MM.1S (cell line): ENCODE data around the gene ARHGAP28.

Source experiments
- DNase-seq: peaks from one replicate; pipeline ENCODE4 v3.0.0-alpha.2; 2015
- H2AFZ ChIP-seq: fragments of 300-600 bp; sonication (generic); 2 replicates; pipeline ENCODE4 v1.6.0; 2016; ENCODE audit warnings: antibody characterized with exemption, low read length
- H3F3A ChIP-seq: fragments of 300-600 bp; sonication (generic); 2 replicates; pipeline ENCODE4 v1.6.1; 2016; ENCODE audit warnings: mild to moderate bottlenecking, antibody characterized with exemption, low read length, moderate library complexity, mixed read lengths; ENCODE audit not compliant: insufficient read depth
- H3K27ac ChIP-seq: fragments of 300-600 bp; sonication (generic); 2 replicates; pipeline ENCODE4 v1.5.1; 2016; ENCODE audit warnings: mild to moderate bottlenecking, low read length
- H3K27me3 ChIP-seq: fragments of 300-600 bp; sonication (generic); replicated peaks from 2 replicates; pipeline ENCODE4 v1.6.0; 2016; ENCODE audit warnings: low read length; ENCODE audit not compliant: insufficient read depth
- H3K36me3 ChIP-seq: fragments of 300-600 bp; sonication (generic); replicated peaks from 2 replicates; pipeline ENCODE4 v1.6.1; 2016; ENCODE audit warnings: mild to moderate bottlenecking, low read length, mixed read lengths; ENCODE audit not compliant: insufficient read depth
- H3K4me1 ChIP-seq: fragments of 300-600 bp; sonication (generic); 2 replicates; pipeline ENCODE4 v1.6.1; 2016; ENCODE audit warnings: low read length, mixed read lengths
- H3K4me2 ChIP-seq: fragments of 300-600 bp; sonication (generic); 2 replicates; pipeline ENCODE4 v1.6.0; 2016; ENCODE audit warnings: low read depth, low read length
- H3K4me3 ChIP-seq: fragments of 300-600 bp; sonication (generic); 2 replicates; pipeline ENCODE4 v1.5.1; 2016; ENCODE audit warnings: low read length, mixed read lengths
- H3K79me2 ChIP-seq: fragments of 300-600 bp; sonication (generic); 2 replicates; pipeline ENCODE4 v1.6.1; 2016; ENCODE audit warnings: mixed run types, low read length, mixed read lengths
- H3K9ac ChIP-seq: fragments of 300-600 bp; sonication (generic); 2 replicates; pipeline ENCODE4 v1.6.1; 2016; ENCODE audit warnings: low read length, mixed read lengths
- H3K9me2 ChIP-seq: fragments of 300-600 bp; sonication (generic); replicated peaks from 2 replicates; pipeline ENCODE4 v1.6.1; 2016; ENCODE audit warnings: mild to moderate bottlenecking, low read length, mixed read lengths; ENCODE audit not compliant: insufficient read depth
- H3K9me3 ChIP-seq: fragments of 300-600 bp; sonication (generic); replicated peaks from 2 replicates; pipeline ENCODE4 v1.6.1; 2016; ENCODE audit warnings: mild to moderate bottlenecking, low read length, mixed read lengths; ENCODE audit not compliant: insufficient read depth
- H4K20me1 ChIP-seq: fragments of 300-600 bp; sonication (generic); 2 replicates; pipeline ENCODE4 v1.6.1; 2016; ENCODE audit warnings: mild to moderate bottlenecking, low read length, moderate library complexity, mixed read lengths; ENCODE audit not compliant: insufficient read depth
- CTCF ChIP-seq: fragments of 300-600 bp; sonication (generic); IDR thresholded peaks from 2 replicates; pipeline ENCODE4 v1.5.1; 2016; ENCODE audit warnings: antibody characterized with exemption, low read length, mixed read lengths
- EZH2 ChIP-seq: fragments of 300-600 bp; sonication (generic); optimal IDR thresholded peaks from 2 replicates; pipeline ENCODE3; 2017; ENCODE audit warnings: low read depth, mild to moderate bottlenecking, antibody characterized with exemption, low read length, mixed read lengths
- EZH2phosphoT487 ChIP-seq: fragments of 300-600 bp; sonication (generic); IDR thresholded peaks from 2 replicates; pipeline ENCODE4 v1.6.1; 2018; ENCODE audit warnings: antibody characterized with exemption, low read length

The ARHGAP28 gene

GRCh38 chr18:6807515-6808257 lies 78.2 kb downstream of the ARHGAP28 start:
- Histone ChIP-seq H3K79me2 (no peaks in the 10 kb centered on the region), H3K9me2 (no peaks in the 10 kb centered on the region), H4K20me1 (no peaks in the 10 kb centered on the region), H3K9ac (no peak overlapping the region), H3K4me2 (no peak overlapping the region), H3K9me3 (no peaks in the 10 kb centered on the region), H3F3A (no peaks in the 10 kb centered on the region), H3K4me1 (no peaks in the 10 kb centered on the region), H3K36me3 (no peaks in the 10 kb centered on the region), H2AFZ (no peak overlapping the region), H3K4me3 (no peak overlapping the region), H3K27me3 (no peaks in the 10 kb centered on the region), H3K27ac (no peak overlapping the region)
- DNase-seq, result no peak
- TF ChIP-seq EZH2phosphoT487 (no peak), EZH2 (no peak)

- H3K79me2 ChIP-seq, result no peaks in the 10 kb centered on the region
- no peak overlapping the region for H3K4me2 ChIP-seq
- TF ChIP-seq CTCF, result no peak
- no peak for TF ChIP-seq EZH2
- TF ChIP-seq EZH2phosphoT487, result no peak
Measured at GRCh38 chr18:6810191-6810590, 80.7 kb downstream of the ARHGAP28 start.

GRCh38 chr18:6811816-6812215 lies 82.3 kb downstream of the ARHGAP28 start:
- H3K79me2 ChIP-seq, result no peaks in the 10 kb centered on the region
- H3K9me3 ChIP-seq, result no peaks in the 10 kb centered on the region
- no peak for DNase-seq
- no peak overlapping the region for H3K9ac ChIP-seq
- H3K27me3 ChIP-seq, result no peaks in the 10 kb centered on the region
- H3K9me2 ChIP-seq, result no peaks in the 10 kb centered on the region
- H3F3A ChIP-seq, result no peaks in the 10 kb centered on the region
- H3K27ac ChIP-seq, result no peak overlapping the region
- H3K4me1 ChIP-seq, result no peaks in the 10 kb centered on the region
- no peaks in the 10 kb centered on the region for H3K36me3 ChIP-seq
- H2AFZ ChIP-seq, result no peak overlapping the region
- H3K4me3 ChIP-seq, result no peak overlapping the region
- no peak overlapping the region for H3K4me2 ChIP-seq
- TF ChIP-seq EZH2phosphoT487 (no peak), CTCF (no peak), EZH2 (no peak)
- no peaks in the 10 kb centered on the region for H4K20me1 ChIP-seq

More at GRCh38 chr18:6810191-6810590, 80.7 kb downstream of the ARHGAP28 start:
- DNase-seq, result no peak
- Histone ChIP-seq H2AFZ (no peak overlapping the region), H3K4me3 (no peak overlapping the region), H3K9me2 (no peaks in the 10 kb centered on the region), H3K9me3 (no peaks in the 10 kb centered on the region), H3K9ac (no peak overlapping the region), H3K27me3 (no peaks in the 10 kb centered on the region), H4K20me1 (no peaks in the 10 kb centered on the region), H3K36me3 (no peaks in the 10 kb centered on the region), H3K27ac (no peak overlapping the region), H3F3A (no peaks in the 10 kb centered on the region), H3K4me1 (no peaks in the 10 kb centered on the region)

GRCh38 chr18:6814882-6815425 lies 85.4 kb downstream of the ARHGAP28 start:
- no peaks in the 10 kb centered on the region for H3K9me3 ChIP-seq
- TF ChIP-seq EZH2, result no peak
- no peak for TF ChIP-seq CTCF
- no peak for TF ChIP-seq EZH2phosphoT487
- H3K36me3 ChIP-seq, result no peaks in the 10 kb centered on the region

More at GRCh38 chr18:6814882-6815425, 85.4 kb downstream of the ARHGAP28 start:
- no peaks in the 10 kb centered on the region for H4K20me1 ChIP-seq
- no peak overlapping the region for H3K9ac ChIP-seq
- H3K79me2 ChIP-seq, result no peaks in the 10 kb centered on the region
- no peak overlapping the region for H3K4me3 ChIP-seq
- H3K9me2 ChIP-seq, result no peaks in the 10 kb centered on the region
- no peak overlapping the region for H3K4me2 ChIP-seq
- no peak overlapping the region for H3K27ac ChIP-seq
- H2AFZ ChIP-seq, result no peak overlapping the region
- no peaks in the 10 kb centered on the region for H3F3A ChIP-seq
- H3K4me1 ChIP-seq, result no peaks in the 10 kb centered on the region
- DNase-seq, result peak; percentile 2
- no peaks in the 10 kb centered on the region for H3K27me3 ChIP-seq
